CD14-positive monocyte (primary cell): ENCODE measurements around the gene PIK3R4. TPM values are rescaled to one million over a fixed set of nuclear protein-coding genes. Genes with fewer than 3 reads are reported as not detected.

ENCODE experiments used
- DNase-seq, 3 donors: peaks; one replicate each; pipeline ENCODE4 v3.0.0-alpha.2; 2011 to 2022
- H2AFZ ChIP-seq: 2 replicates; pipeline ENCODE4 v1.6.0; 2012; ENCODE audit warnings: mild to moderate bottlenecking, low read depth, low read length, inconsistent platforms; ENCODE audit not compliant: insufficient read depth, poor library complexity, severe bottlenecking
- H3K27ac ChIP-seq, 2 donors: 1 replicate in 1 of 2; 2 replicates in 1 of 2; pipeline ENCODE4 v1.5.1; 2012 to 2013; ENCODE audit warnings: low read length in 2 of 2, control low read depth in 1 of 2, inconsistent platforms in 1 of 2, low read depth in 1 of 2, mild to moderate bottlenecking in 1 of 2
- H3K27me3 ChIP-seq, 2 donors: one replicate each; pipeline versions ENCODE4 v1.6.0 to v1.6.1; 2011 to 2013; ENCODE audit warnings: low read length in 2 of 2; ENCODE audit not compliant: control insufficient read depth in 2 of 2, insufficient read depth in 2 of 2
- H3K36me3 ChIP-seq, 2 donors: replicated peaks in 1 of 2; 1 replicate in 1 of 2; 2 replicates in 1 of 2; pipeline versions ENCODE4 v1.5.1 to v1.6.1; 2012 to 2013; ENCODE audit warnings: low read length in 2 of 2, control low read depth in 1 of 2, inconsistent platforms in 1 of 2, mild to moderate bottlenecking in 1 of 2; ENCODE audit not compliant: insufficient read depth in 2 of 2, control insufficient read depth in 1 of 2
- H3K4me1 ChIP-seq, 2 donors: 1 replicate in 1 of 2; 2 replicates in 1 of 2; pipeline versions ENCODE4 v1.5.1 to v1.6.1; 2012 to 2013; ENCODE audit warnings: low read length in 2 of 2, control low read depth in 1 of 2, inconsistent platforms in 1 of 2, mild to moderate bottlenecking in 1 of 2, moderate library complexity in 1 of 2; ENCODE audit not compliant: insufficient read depth in 2 of 2, control insufficient read depth in 1 of 2
- H3K4me2 ChIP-seq: replicated peaks from 2 replicates; pipeline ENCODE3; 2012; ENCODE audit warnings: low read length, moderate library complexity, mild to moderate bottlenecking; ENCODE audit not compliant: poor library complexity, severe bottlenecking; ENCODE audit errors: extremely low read depth
- H3K4me3 ChIP-seq, 3 experiments: fragments of 200-600 bp in 1 of 3; sonication (generic) in 1 of 3; replicated peaks in 1 of 3; 1 replicate in 2 of 3; 2 replicates in 1 of 3; pipeline ENCODE4 v1.5.1; 2011 to 2013; ENCODE audit warnings: low read length in 3 of 3, mild to moderate bottlenecking in 3 of 3, control low read depth in 2 of 3, low read depth in 2 of 3, inconsistent platforms in 1 of 3, moderate library complexity in 1 of 3
- H3K79me2 ChIP-seq: 2 replicates; pipeline ENCODE4 v1.6.0; 2012; ENCODE audit warnings: mild to moderate bottlenecking, control low read depth, inconsistent platforms, low read length, moderate library complexity; ENCODE audit not compliant: insufficient read depth
- H3K9ac ChIP-seq: 2 replicates; pipeline ENCODE4 v1.6.0; 2017; ENCODE audit warnings: low read length, mild to moderate bottlenecking; ENCODE audit not compliant: insufficient read depth, poor library complexity, severe bottlenecking
- H3K9me3 ChIP-seq, 2 donors: replicated peaks in 1 of 2; 1 replicate in 1 of 2; 2 replicates in 1 of 2; pipeline versions ENCODE4 v1.5.1 to v1.6.1; 2012 to 2013; ENCODE audit warnings: low read length in 2 of 2, control low read depth in 1 of 2; ENCODE audit not compliant: control insufficient read depth in 1 of 2, insufficient read depth in 1 of 2
- H4K20me1 ChIP-seq: 2 replicates; pipeline ENCODE4 v1.6.0; 2012; ENCODE audit warnings: mild to moderate bottlenecking, low read length, control low read depth, moderate library complexity; ENCODE audit not compliant: insufficient read depth
- H3K27ac Mint-ChIP-seq, 7 donors: one replicate each; pipeline ENCODE4 v1.8.0; 2020; ENCODE audit warnings: mild to moderate bottlenecking in 7 of 7, mixed read lengths in 7 of 7, moderate library complexity in 6 of 7, inconsistent platforms in 2 of 7
- H3K27me3 Mint-ChIP-seq, 3 donors: one replicate each; pipeline ENCODE4 v1.8.0; 2021 to 2022; ENCODE audit warnings: low read depth in 3 of 3, mild to moderate bottlenecking in 3 of 3, mixed read lengths in 3 of 3, moderate library complexity in 3 of 3, inconsistent platforms in 1 of 3
- H3K36me3 Mint-ChIP-seq, 2 donors: one replicate each; pipeline ENCODE4 v1.8.0; 2020; ENCODE audit warnings: mixed read lengths in 2 of 2, inconsistent platforms in 1 of 2, mild to moderate bottlenecking in 1 of 2
- H3K4me1 Mint-ChIP-seq: one replicate; pipeline ENCODE4 v1.8.0; 2020; ENCODE audit warnings: mild to moderate bottlenecking, mixed read lengths
- H3K4me3 Mint-ChIP-seq, 2 donors: one replicate each; pipeline ENCODE4 v1.8.0; 2020; ENCODE audit warnings: mild to moderate bottlenecking in 2 of 2, mixed read lengths in 2 of 2, moderate library complexity in 1 of 2
- H3K9me3 Mint-ChIP-seq, 7 donors: one replicate each; pipeline ENCODE4 v1.8.0; 2020 to 2022; ENCODE audit warnings: mixed read lengths in 7 of 7, mild to moderate bottlenecking in 6 of 7, moderate library complexity in 6 of 7, inconsistent platforms in 2 of 7
- WGBS: methylation state at CpG from one replicate; pipeline ENCODE4 v1.1.5; 2013; ENCODE audit warnings: missing lambda C conversion rate; ENCODE audit not compliant: insufficient coverage; 5-methylcytosine and 5-hydroxymethylcytosine counted together
- intact Hi-C, 2 donors: fragments of 100-400 bp; cut with micrococcal nuclease; formaldehyde crosslinking; loops; one replicate each; pipeline versions ENCODE4 v1.15.0 to v1.15.1; 2023
- polyA plus RNA-seq, 3 donors: library from polyadenylated mRNA; depleted of rRNA in 1 of 3; unstranded in 2 of 3; stranded (reverse) in 1 of 3; fragments of 300-500 nt in 2 of 3; fragments of >200 nt in 1 of 3; fragmentation: Illumina TruSeq in 2 of 3; gene quantifications; 1 replicate in 2 of 3; 2 replicates in 1 of 3; pipeline ENCODE4 v1.2.3, GENCODE V29; 2012 to 2021
- TF ChIP-seq, protein P1 (sequence below): fragments of 200-600 bp; IDR thresholded peaks from one replicate; pipeline ENCODE4 v1.8.0; 2022; ENCODE audit warnings: antibody characterized with exemption, mild to moderate bottlenecking

The PIK3R4 gene
- polyA plus RNA-seq, 3 donors, result 6.5 to 18.7 (median 10.1) TPM

DNA sequence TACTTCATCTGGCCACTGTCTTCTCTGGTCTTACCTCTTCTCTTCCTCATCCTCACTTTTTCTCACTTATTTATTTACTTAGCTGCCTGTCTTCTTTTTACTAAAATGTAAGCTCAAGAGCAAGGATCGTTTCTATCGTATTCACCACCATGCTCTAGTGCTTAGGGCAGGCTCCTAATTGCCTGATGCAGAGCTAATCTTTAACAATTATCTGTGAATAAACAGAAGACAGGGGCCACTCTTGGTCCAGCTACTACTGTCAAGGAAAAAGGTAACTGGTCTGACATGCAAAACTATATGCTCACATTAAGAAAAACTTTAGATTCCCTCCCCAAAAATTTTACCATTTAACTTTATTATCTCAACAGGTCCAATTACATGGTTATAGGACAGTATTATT lies 17.5 kb downstream of the PIK3R4 start:
- H3K4me3 Mint-ChIP-seq, result no peak overlapping the region

DNA sequence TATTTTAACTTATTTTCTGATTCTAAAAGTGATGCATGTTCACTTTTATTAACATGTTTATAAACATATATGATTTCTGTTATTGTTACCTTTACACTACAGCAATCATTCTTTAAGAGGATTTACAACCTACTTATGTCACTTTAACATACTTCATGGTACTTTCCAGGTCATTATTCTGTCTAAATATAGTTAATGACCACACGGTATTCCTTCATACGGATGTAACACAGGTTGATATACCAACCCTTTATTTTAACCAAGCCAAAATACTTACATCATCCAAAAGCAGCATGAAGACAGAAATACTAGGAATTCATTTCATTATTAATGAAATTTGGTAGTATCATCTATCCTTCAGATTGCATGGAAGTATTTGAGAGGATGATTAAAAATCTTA lies 18.6 kb downstream of the PIK3R4 start:
- intact Hi-C loops, result no loop called here
- H3K36me3 Mint-ChIP-seq, result peaks cover 44 to 54% of the 10 kb centered on the region in 2 donors
- H2AFZ ChIP-seq, result no peak overlapping the region
- H3K27me3 Mint-ChIP-seq, result no peaks in the 10 kb centered on the region
- no peak overlapping the region for H3K4me2 ChIP-seq
- no CpG with 5 or more reads among the region's 2 CpGs for WGBS
- no peaks in the 10 kb centered on the region for H3K79me2 ChIP-seq
- no peak overlapping the region for H3K4me3 Mint-ChIP-seq
- H3K4me1 ChIP-seq, result no peaks in the 10 kb centered on the region
- peaks cover 4% of the 10 kb centered on the region for H3K4me1 Mint-ChIP-seq
- H3K27me3 ChIP-seq, result no peaks in the 10 kb centered on the region
- no peaks in the 10 kb centered on the region for H4K20me1 ChIP-seq
- no peak overlapping the region for H3K27ac ChIP-seq
- TF ChIP-seq, protein P1, sequence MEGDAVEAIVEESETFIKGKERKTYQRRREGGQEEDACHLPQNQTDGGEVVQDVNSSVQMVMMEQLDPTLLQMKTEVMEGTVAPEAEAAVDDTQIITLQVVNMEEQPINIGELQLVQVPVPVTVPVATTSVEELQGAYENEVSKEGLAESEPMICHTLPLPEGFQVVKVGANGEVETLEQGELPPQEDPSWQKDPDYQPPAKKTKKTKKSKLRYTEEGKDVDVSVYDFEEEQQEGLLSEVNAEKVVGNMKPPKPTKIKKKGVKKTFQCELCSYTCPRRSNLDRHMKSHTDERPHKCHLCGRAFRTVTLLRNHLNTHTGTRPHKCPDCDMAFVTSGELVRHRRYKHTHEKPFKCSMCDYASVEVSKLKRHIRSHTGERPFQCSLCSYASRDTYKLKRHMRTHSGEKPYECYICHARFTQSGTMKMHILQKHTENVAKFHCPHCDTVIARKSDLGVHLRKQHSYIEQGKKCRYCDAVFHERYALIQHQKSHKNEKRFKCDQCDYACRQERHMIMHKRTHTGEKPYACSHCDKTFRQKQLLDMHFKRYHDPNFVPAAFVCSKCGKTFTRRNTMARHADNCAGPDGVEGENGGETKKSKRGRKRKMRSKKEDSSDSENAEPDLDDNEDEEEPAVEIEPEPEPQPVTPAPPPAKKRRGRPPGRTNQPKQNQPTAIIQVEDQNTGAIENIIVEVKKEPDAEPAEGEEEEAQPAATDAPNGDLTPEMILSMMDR, result no peak
- peaks cover 30 to 48% of the 10 kb centered on the region in 2 donors for H3K36me3 ChIP-seq
- H3K4me3 ChIP-seq, result no peak overlapping the region
- no peak overlapping the region for H3K27ac Mint-ChIP-seq
- no peak overlapping the region for H3K9ac ChIP-seq
- H3K9me3 ChIP-seq, result no peaks in the 10 kb centered on the region
- DNase-seq, result no peak
- H3K9me3 Mint-ChIP-seq, result no peaks in the 10 kb centered on the region

More for the DNA sequence above, 17.5 kb downstream of the PIK3R4 start:
- Histone ChIP-seq H3K9ac (no peak overlapping the region), H3K4me2 (no peak overlapping the region), H3K27me3 (no peaks in the 10 kb centered on the region), H3K79me2 (no peaks in the 10 kb centered on the region), H3K27ac (no peak overlapping the region), H4K20me1 (no peaks in the 10 kb centered on the region), H3K9me3 (no peaks in the 10 kb centered on the region), H3K4me3 (no peak overlapping the region), H3K36me3 (peaks cover 39 to 55% of the 10 kb centered on the region in 2 donors), H3K4me1 (no peaks in the 10 kb centered on the region), H2AFZ (no peak overlapping the region)
- Mint-ChIP-seq H3K27ac (peak overlapping the region in 1 of 7 donors; percentile 17), H3K4me1 (peaks cover 4% of the 10 kb centered on the region), H3K36me3 (peaks cover 49 to 60% of the 10 kb centered on the region in 2 donors), H3K9me3 (no peaks in the 10 kb centered on the region), H3K27me3 (no peaks in the 10 kb centered on the region)
- TF ChIP-seq, protein P1, result no peak
- no peak for DNase-seq
- no CpG with 5 or more reads among the region's 2 CpGs for WGBS
- intact Hi-C loops, result no loop called here
